Endodermal cell (in vitro differentiated cells): ENCODE measurements around the gene IL12B. TPM values are rescaled to one million over a fixed set of nuclear protein-coding genes. Genes with fewer than 3 reads are reported as not detected.

ENCODE experiments used
- DNase-seq: peaks from one replicate; pipeline ENCODE4 v3.0.0-alpha.2; 2017
- H3K27ac ChIP-seq: 2 replicates; pipeline ENCODE4 v1.5.1; 2013; ENCODE audit warnings: mild to moderate bottlenecking, low read depth, low read length, moderate library complexity
- H3K27me3 ChIP-seq: 2 replicates; pipeline ENCODE4 v1.6.1; 2013; ENCODE audit warnings: mild to moderate bottlenecking, low read length, moderate library complexity; ENCODE audit not compliant: insufficient read depth, control insufficient read depth, poor library complexity, severe bottlenecking
- H3K36me3 ChIP-seq: 2 replicates; pipeline ENCODE4 v1.7.0; 2013; ENCODE audit warnings: mild to moderate bottlenecking, low read length, moderate library complexity; ENCODE audit not compliant: control insufficient read depth, insufficient read depth
- H3K4me1 ChIP-seq: one replicate; pipeline ENCODE4 v1.7.0; 2013; ENCODE audit warnings: low read length; ENCODE audit not compliant: control insufficient read depth, insufficient read depth
- H3K4me3 ChIP-seq: 2 replicates; pipeline ENCODE4 v1.5.1; 2013; ENCODE audit warnings: mild to moderate bottlenecking, low read length, moderate library complexity
- H3K9ac ChIP-seq: 2 replicates; pipeline ENCODE4 v1.6.1; 2013; ENCODE audit warnings: mild to moderate bottlenecking, low read length, moderate library complexity; ENCODE audit not compliant: poor library complexity, severe bottlenecking; ENCODE audit errors: extremely low read depth
- H3K9me3 ChIP-seq: 2 replicates; pipeline ENCODE4 v1.6.1; 2013; ENCODE audit warnings: mild to moderate bottlenecking, low read length, moderate library complexity; ENCODE audit not compliant: control insufficient read depth
- H3K27ac Mint-ChIP-seq: 2 replicates; pipeline ENCODE4 v1.8.0; 2020; ENCODE audit warnings: mixed read lengths
- H3K27me3 Mint-ChIP-seq: 2 replicates; pipeline ENCODE4 v1.8.0; 2021; ENCODE audit warnings: mild to moderate bottlenecking, mixed read lengths; ENCODE audit not compliant: insufficient read depth
- H3K36me3 Mint-ChIP-seq: 2 replicates; pipeline ENCODE4 v1.8.0; 2020; ENCODE audit warnings: low read depth, mixed read lengths
- H3K4me1 Mint-ChIP-seq: 2 replicates; pipeline ENCODE4 v1.8.0; 2020; ENCODE audit warnings: mixed read lengths
- H3K4me3 Mint-ChIP-seq: 2 replicates; pipeline ENCODE4 v1.8.0; 2020; ENCODE audit warnings: mild to moderate bottlenecking, moderate library complexity, mixed read lengths
- H3K9me3 Mint-ChIP-seq: 2 replicates; pipeline ENCODE4 v1.8.0; 2020; ENCODE audit warnings: mild to moderate bottlenecking, mixed read lengths
- WGBS, 2 experiments: methylation state at CpG; one replicate each; pipeline versions ENCODE4 v1.1.5 to v1.1.7; 2013; ENCODE audit warnings: missing lambda C conversion rate in 2 of 2, mixed read lengths in 1 of 2; ENCODE audit not compliant: insufficient coverage in 1 of 2, insufficient read length in 1 of 2; 5-methylcytosine and 5-hydroxymethylcytosine counted together
- total RNA-seq, 2 donors: library from RNA; stranded (reverse); fragmentation: NEBNext Ultra II Directional in 1 of 2; extraction: Animal tissue kit (Norgen Biotek cat#: 25700) in 1 of 2; gene quantifications; 2 replicates in 1 of 2; 3 replicates in 1 of 2; pipeline ENCODE4 v1.2.1, GENCODE V29; 2021
- TF ChIP-seq, protein P1 (sequence below): fragments of 200-600 bp; sonication (generic); conservative IDR thresholded peaks from 2 replicates; pipeline ENCODE4 v1.5.0; 2021; ENCODE audit warnings: antibody characterized with exemption, mild to moderate bottlenecking

Gene IL12B
- total RNA-seq, 2 donors from 2014 or later, result not detected

DNA sequence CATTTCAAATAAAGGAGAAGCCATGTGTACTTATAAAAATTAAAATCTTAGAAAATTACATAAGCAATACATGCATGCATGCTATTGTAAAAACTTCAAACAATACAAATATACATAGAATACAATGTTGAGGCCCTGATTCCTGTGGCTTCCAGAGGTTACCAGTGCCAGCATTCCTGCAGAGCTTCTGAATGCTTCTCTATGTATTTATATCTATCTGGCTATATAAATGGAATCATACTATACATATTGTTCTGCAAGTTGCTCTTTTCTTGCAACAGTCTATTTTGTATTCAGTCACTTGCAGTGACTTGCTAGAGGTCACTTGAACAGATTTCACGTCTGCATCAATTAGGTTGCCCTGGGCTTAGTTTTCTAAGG lies 3.2 kb upstream of the IL12B start:
- Mint-ChIP-seq H3K36me3 (no peaks in the 10 kb centered on the region), H3K27me3 (peaks cover 12% of the 10 kb centered on the region), H3K4me1 (peaks cover 6% of the 10 kb centered on the region), H3K9me3 (no peaks in the 10 kb centered on the region), H3K27ac (no peak overlapping the region), H3K4me3 (no peak overlapping the region)
- Histone ChIP-seq H3K27ac (no peak overlapping the region), H3K9ac (no peak overlapping the region), H3K27me3 (peaks cover 11% of the 10 kb centered on the region), H3K4me3 (no peak overlapping the region), H3K36me3 (no peaks in the 10 kb centered on the region), H3K9me3 (no peaks in the 10 kb centered on the region), H3K4me1 (peaks cover 9% of the 10 kb centered on the region)
- DNase-seq, result no peak
- 72 to 100% methylated on average over 1 of the region's 1 CpG for WGBS, 2 experiments
- TF ChIP-seq, protein P1, sequence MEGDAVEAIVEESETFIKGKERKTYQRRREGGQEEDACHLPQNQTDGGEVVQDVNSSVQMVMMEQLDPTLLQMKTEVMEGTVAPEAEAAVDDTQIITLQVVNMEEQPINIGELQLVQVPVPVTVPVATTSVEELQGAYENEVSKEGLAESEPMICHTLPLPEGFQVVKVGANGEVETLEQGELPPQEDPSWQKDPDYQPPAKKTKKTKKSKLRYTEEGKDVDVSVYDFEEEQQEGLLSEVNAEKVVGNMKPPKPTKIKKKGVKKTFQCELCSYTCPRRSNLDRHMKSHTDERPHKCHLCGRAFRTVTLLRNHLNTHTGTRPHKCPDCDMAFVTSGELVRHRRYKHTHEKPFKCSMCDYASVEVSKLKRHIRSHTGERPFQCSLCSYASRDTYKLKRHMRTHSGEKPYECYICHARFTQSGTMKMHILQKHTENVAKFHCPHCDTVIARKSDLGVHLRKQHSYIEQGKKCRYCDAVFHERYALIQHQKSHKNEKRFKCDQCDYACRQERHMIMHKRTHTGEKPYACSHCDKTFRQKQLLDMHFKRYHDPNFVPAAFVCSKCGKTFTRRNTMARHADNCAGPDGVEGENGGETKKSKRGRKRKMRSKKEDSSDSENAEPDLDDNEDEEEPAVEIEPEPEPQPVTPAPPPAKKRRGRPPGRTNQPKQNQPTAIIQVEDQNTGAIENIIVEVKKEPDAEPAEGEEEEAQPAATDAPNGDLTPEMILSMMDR, result no peak

- Mint-ChIP-seq H3K36me3 (no peaks in the 10 kb centered on the region), H3K4me1 (peaks cover 6% of the 10 kb centered on the region), H3K4me3 (no peak overlapping the region), H3K27ac (no peak overlapping the region), H3K9me3 (no peaks in the 10 kb centered on the region), H3K27me3 (peaks cover 12% of the 10 kb centered on the region)
- Histone ChIP-seq H3K27me3 (peaks cover 11% of the 10 kb centered on the region), H3K36me3 (no peaks in the 10 kb centered on the region), H3K4me1 (peaks cover 9% of the 10 kb centered on the region), H3K9ac (no peak overlapping the region), H3K4me3 (no peak overlapping the region), H3K9me3 (no peaks in the 10 kb centered on the region), H3K27ac (no peak overlapping the region)
- no peak for DNase-seq
- 93 to 100% methylated on average over 3 to 6 of the region's 6 CpGs for WGBS, 2 experiments
- TF ChIP-seq, protein P1, result no peak
Observed at GRCh38 chr5:159332800-159333544, 2.7 kb upstream of the IL12B start.

- no peaks in the 10 kb centered on the region for H3K36me3 ChIP-seq
- H3K9me3 ChIP-seq, result no peaks in the 10 kb centered on the region
- no peak overlapping the region for H3K27ac ChIP-seq
- Mint-ChIP-seq H3K27ac (peak overlapping the region; percentile 26), H3K27me3 (peaks cover 17% of the 10 kb centered on the region), H3K4me3 (peak overlapping the region; percentile 66), H3K9me3 (no peaks in the 10 kb centered on the region), H3K4me1 (peaks cover 9% of the 10 kb centered on the region), H3K36me3 (no peaks in the 10 kb centered on the region)
- peak overlapping the region; percentile 69 for H3K4me3 ChIP-seq
- peak; percentile 92 for DNase-seq
- 12 to 19% methylated on average over 10 to 50 of the region's 50 CpGs for WGBS, 2 experiments
- TF ChIP-seq, protein P1, result peak; percentile 94
- H3K9ac ChIP-seq, result peak overlapping the region; percentile 29
- peaks cover 11% of the 10 kb centered on the region for H3K27me3 ChIP-seq
- peaks cover 9% of the 10 kb centered on the region for H3K4me1 ChIP-seq
Observed at GRCh38 chr5:159331093-159331973, 1.0 kb upstream of the IL12B start.
